SK-N-SH treated with all-trans-retinoic acid at 6 μM for 48 hours (cell line): ENCODE results near the gene ZNF674.

Experiments
- ARNTL ChIP-seq: fragments of 450-650 bp; formaldehyde crosslinking; IDR thresholded peaks from 2 replicates; pipeline ENCODE4 v1.5.0; 2020; ENCODE audit warnings: low read depth, mild to moderate bottlenecking, moderate library complexity, borderline replicate concordance
- BACH2 ChIP-seq: fragments of 250-450 bp; sonication (Bioruptor Pico); IDR thresholded peaks from 2 replicates; pipeline ENCODE4 v1.9.0; 2021; ENCODE audit warnings: mild to moderate bottlenecking, borderline replicate concordance
- ESRRG ChIP-seq: fragments of 250-450 bp; sonication (Bioruptor Pico); IDR thresholded peaks from 2 replicates; pipeline ENCODE4 v1.6.1; 2021; ENCODE audit warnings: mild to moderate bottlenecking
- ISL1 ChIP-seq: fragments of 250-450 bp; sonication (Bioruptor Pico); IDR thresholded peaks from 2 replicates; pipeline ENCODE4 v2.1.2; 2022; ENCODE audit warnings: mild to moderate bottlenecking, moderate library complexity
- ZNF565 ChIP-seq: fragments of 450-650 bp; formaldehyde crosslinking; conservative IDR thresholded peaks from 2 replicates; pipeline ENCODE4 v1.5.0; 2020; ENCODE audit warnings: low read depth, mild to moderate bottlenecking, moderate library complexity
- TF ChIP-seq, protein P1 (sequence below): fragments of 250-450 bp; sonication (Bioruptor Pico); IDR thresholded peaks from 2 replicates; pipeline ENCODE4 v1.5.1; 2020; ENCODE audit warnings: low read depth, mild to moderate bottlenecking, moderate library complexity
- TF ChIP-seq, protein P2 (sequence below): fragments of 250-450 bp; sonication (Bioruptor Pico); IDR thresholded peaks from 2 replicates; pipeline ENCODE4 v1.8.0; 2020; ENCODE audit warnings: mild to moderate bottlenecking, moderate library complexity, borderline replicate concordance

DNA sequence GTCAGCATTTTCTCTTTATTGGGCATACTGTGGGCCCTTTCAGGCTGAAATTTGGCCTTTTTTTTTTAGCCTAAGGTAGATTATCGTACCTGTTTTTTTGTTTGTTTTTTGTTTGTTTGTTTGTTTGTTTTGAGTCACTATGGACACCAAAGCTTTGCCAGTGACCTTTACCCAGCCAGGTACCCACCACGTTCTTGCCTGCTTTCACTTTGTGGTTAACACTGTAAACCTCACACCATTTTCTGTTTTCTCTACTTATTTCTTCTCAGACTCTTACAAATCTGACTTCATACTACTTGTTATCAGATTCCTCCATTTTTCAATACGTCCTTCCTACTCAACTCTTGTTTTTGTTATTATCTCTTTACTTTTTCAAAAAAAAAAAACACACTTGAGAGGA is 81.5 kb downstream of the ZNF674 start:
- TF ChIP-seq ESRRG (CRISPR knock-in tag) (no peak), ARNTL (CRISPR knock-in tag) (no peak), BACH2 (no peak), ZNF565 (CRISPR knock-in tag) (no peak), ISL1 (no peak)
- TF ChIP-seq, protein P1, sequence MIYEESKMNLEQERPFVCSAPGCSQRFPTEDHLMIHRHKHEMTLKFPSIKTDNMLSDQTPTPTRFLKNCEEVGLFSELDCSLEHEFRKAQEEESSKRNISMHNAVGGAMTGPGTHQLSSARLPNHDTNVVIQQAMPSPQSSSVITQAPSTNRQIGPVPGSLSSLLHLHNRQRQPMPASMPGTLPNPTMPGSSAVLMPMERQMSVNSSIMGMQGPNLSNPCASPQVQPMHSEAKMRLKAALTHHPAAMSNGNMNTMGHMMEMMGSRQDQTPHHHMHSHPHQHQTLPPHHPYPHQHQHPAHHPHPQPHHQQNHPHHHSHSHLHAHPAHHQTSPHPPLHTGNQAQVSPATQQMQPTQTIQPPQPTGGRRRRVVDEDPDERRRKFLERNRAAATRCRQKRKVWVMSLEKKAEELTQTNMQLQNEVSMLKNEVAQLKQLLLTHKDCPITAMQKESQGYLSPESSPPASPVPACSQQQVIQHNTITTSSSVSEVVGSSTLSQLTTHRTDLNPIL (CRISPR knock-in tag), result no peak
- TF ChIP-seq, protein P2, sequence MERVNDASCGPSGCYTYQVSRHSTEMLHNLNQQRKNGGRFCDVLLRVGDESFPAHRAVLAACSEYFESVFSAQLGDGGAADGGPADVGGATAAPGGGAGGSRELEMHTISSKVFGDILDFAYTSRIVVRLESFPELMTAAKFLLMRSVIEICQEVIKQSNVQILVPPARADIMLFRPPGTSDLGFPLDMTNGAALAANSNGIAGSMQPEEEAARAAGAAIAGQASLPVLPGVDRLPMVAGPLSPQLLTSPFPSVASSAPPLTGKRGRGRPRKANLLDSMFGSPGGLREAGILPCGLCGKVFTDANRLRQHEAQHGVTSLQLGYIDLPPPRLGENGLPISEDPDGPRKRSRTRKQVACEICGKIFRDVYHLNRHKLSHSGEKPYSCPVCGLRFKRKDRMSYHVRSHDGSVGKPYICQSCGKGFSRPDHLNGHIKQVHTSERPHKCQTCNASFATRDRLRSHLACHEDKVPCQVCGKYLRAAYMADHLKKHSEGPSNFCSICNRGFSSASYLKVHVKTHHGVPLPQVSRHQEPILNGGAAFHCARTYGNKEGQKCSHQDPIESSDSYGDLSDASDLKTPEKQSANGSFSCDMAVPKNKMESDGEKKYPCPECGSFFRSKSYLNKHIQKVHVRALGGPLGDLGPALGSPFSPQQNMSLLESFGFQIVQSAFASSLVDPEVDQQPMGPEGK, result no peak
